ENCODE measurements around the gene S100A9. TPM values are rescaled to one million over a fixed set of nuclear protein-coding genes. Genes with fewer than 3 reads are reported as not detected.

The S100A9 gene
- total and polyA plus RNA-seq, 4 experiments from 2014 or later = 7.4 to 11.6 (median 7.8) TPM

DNA sequence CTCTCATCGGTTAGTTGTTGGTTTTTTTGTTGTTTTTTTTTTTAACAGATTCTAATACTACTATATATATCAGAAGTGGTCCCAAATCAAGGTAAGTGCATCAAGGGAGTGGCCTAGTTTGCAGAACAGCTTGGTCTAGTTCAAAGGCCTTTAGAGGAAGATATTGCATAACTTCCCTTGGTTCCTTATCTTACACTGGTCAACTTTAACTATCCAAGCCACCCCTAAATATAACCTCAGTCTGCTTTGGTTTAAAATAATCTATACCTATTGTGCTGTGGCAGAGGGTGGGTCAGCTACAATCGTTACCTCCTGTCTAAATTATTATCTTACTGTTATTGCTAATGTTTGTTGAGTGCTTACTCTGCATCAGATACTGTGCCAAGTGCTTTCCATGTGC lies 10.8 kb downstream of the S100A9 start:
- no peaks in the 10 kb centered on the region for H3K36me3 ChIP-seq (ENCODE audit: insufficient read depth, low read length)
- no peak overlapping the region for H3K4me3 Mint-ChIP-seq
- H3K36me3 Mint-ChIP-seq = no peaks in the 10 kb centered on the region
- H3K4me1 Mint-ChIP-seq = no peaks in the 10 kb centered on the region
- H3K27ac Mint-ChIP-seq = no peak overlapping the region
- no peak overlapping the region for H3K4me3 ChIP-seq (ENCODE audit: low read length in 2 of 2)
- no peaks in the 10 kb centered on the region for H3K9me3 Mint-ChIP-seq
- no peaks in the 10 kb centered on the region for H3K27me3 ChIP-seq (ENCODE audit: insufficient read depth, low read length)
- ChIA-PET CTCF (ENCODE audit: partially characterized antibody) (no interaction called here), POLR2A (ENCODE audit: partially characterized antibody) (no interaction called here)
- no peaks in the 10 kb centered on the region for H3K9me3 ChIP-seq (ENCODE audit: control insufficient read depth in 1 of 2, low read length in 2 of 2)
- intact Hi-C loops (cut with micrococcal nuclease) = no loop called here
- no peaks in the 10 kb centered on the region for H3K4me1 ChIP-seq (ENCODE audit: insufficient read depth, low read length)
- H3K27ac ChIP-seq (ENCODE audit: low read depth, low read length) = no peak overlapping the region
- DNase-seq = no peak
- peaks cover 7 to 11% of the 10 kb centered on the region in 2 donors for H3K27me3 Mint-ChIP-seq

DNA sequence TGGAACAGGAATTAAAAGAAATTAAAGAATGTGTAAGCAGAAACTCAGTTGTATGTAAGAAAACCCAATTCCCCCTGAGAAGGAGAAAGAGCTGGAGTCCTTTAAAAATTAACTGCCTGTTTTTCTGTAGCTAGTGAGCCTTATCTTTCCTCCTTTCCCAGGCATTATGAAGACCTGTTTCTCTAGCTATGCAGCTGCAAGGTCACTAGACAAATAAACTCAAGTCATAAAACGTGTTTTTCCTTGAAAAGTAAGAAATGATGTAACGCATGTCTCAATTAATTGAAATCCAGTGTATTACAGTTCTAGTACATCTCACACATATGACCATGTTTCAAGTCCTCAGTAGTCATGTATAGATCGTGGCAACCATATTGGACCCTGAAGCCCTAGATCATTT lies 12.5 kb downstream of the S100A9 start:
- DNase-seq = no peak
- peaks cover 7 to 8% of the 10 kb centered on the region in 2 donors for H3K27me3 Mint-ChIP-seq
- no peaks in the 10 kb centered on the region for H3K4me1 ChIP-seq (ENCODE audit: insufficient read depth, low read length)
- no peaks in the 10 kb centered on the region for H3K9me3 ChIP-seq (ENCODE audit: control insufficient read depth in 1 of 2, low read length in 2 of 2)
- intact Hi-C loops (cut with micrococcal nuclease) = no loop called here
- no peaks in the 10 kb centered on the region for H3K9me3 Mint-ChIP-seq
- ChIA-PET CTCF (ENCODE audit: partially characterized antibody) (interaction anchor here (0.9 kb wide), 1 partner anchor 17 kb away, joined by 5 read pairs; no protein-coding TSS in a partner anchor), POLR2A (ENCODE audit: partially characterized antibody) (no interaction called here)
- H3K4me3 ChIP-seq (ENCODE audit: low read length in 2 of 2) = no peak overlapping the region
- no peak overlapping the region for H3K4me3 Mint-ChIP-seq
- no peaks in the 10 kb centered on the region for H3K27me3 ChIP-seq (ENCODE audit: insufficient read depth, low read length)
- no peak overlapping the region for H3K27ac ChIP-seq (ENCODE audit: low read depth, low read length)
- H3K4me1 Mint-ChIP-seq = no peaks in the 10 kb centered on the region
- no peak overlapping the region for H3K27ac Mint-ChIP-seq
- H3K36me3 ChIP-seq (ENCODE audit: insufficient read depth, low read length) = no peaks in the 10 kb centered on the region
- no peaks in the 10 kb centered on the region for H3K36me3 Mint-ChIP-seq

DNA sequence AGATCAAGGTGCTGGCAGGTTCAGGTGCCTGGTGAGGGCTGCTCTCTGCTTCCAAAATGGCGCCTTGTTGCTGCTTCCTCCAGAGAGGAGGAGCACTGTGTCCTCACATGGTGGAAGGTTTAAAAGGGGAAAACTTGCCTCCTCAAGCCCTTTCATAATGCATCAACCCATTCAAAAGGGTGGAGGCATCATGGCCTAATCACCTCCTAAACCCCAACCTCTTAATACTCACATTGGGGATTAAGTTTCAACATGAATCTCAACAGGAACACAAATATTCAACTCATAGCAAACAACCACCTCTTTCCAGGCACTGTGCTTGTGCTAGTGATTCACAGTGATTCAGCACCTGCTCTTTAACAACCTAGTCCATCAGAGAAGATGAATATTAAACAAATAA lies 13.6 kb downstream of the S100A9 start:
- H3K4me1 ChIP-seq (ENCODE audit: insufficient read depth, low read length) = no peaks in the 10 kb centered on the region
- Mint-ChIP-seq H3K27ac (no peak overlapping the region), H3K9me3 (no peaks in the 10 kb centered on the region), H3K4me3 (no peak overlapping the region), H3K27me3 (peaks cover 4 to 8% of the 10 kb centered on the region in 2 donors), H3K36me3 (no peaks in the 10 kb centered on the region), H3K4me1 (no peaks in the 10 kb centered on the region)
- no peaks in the 10 kb centered on the region for H3K9me3 ChIP-seq (ENCODE audit: control insufficient read depth in 1 of 2, low read length in 2 of 2)
- no peak overlapping the region for H3K4me3 ChIP-seq (ENCODE audit: low read length in 2 of 2)
- POLR2A ChIA-PET (ENCODE audit: partially characterized antibody) = no interaction called here
- no peaks in the 10 kb centered on the region for H3K27me3 ChIP-seq (ENCODE audit: insufficient read depth, low read length)
- intact Hi-C loops (cut with micrococcal nuclease) = no loop called here
- CTCF ChIA-PET (ENCODE audit: partially characterized antibody) = no interaction called here
- H3K36me3 ChIP-seq (ENCODE audit: insufficient read depth, low read length) = no peaks in the 10 kb centered on the region
- H3K27ac ChIP-seq (ENCODE audit: low read depth, low read length) = no peak overlapping the region
- no peak for DNase-seq

DNA sequence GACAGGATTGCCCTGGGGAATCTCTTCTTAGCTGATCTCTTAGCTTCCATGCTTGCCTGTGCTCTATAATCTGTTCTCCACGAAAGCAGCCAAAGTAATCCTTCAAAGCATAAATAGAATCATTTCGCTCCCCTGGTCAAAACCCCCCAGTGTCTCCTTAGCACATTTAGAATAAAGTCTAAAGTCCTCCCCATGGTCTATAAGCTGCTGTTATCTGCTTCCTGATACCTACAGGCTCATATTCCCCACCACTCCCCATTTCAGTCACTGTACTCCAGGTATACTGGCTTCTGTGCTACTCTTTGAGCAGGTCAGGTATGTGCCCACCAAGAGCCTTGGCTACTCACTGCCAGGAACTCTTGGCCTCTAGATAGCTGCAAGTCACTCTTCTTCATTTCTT lies 14.9 kb downstream of the S100A9 start:
- no peaks in the 10 kb centered on the region for H3K4me1 ChIP-seq (ENCODE audit: insufficient read depth, low read length)
- intact Hi-C loops (cut with micrococcal nuclease) = no loop called here
- Mint-ChIP-seq H3K27me3 (peaks cover 8 to 16% of the 10 kb centered on the region in 2 donors), H3K4me3 (no peak overlapping the region), H3K9me3 (no peaks in the 10 kb centered on the region), H3K27ac (no peak overlapping the region), H3K4me1 (no peaks in the 10 kb centered on the region), H3K36me3 (no peaks in the 10 kb centered on the region)
- no peak overlapping the region for H3K27ac ChIP-seq (ENCODE audit: low read depth, low read length)
- no peak overlapping the region for H3K4me3 ChIP-seq (ENCODE audit: low read length in 2 of 2)
- ChIA-PET CTCF (ENCODE audit: partially characterized antibody) (no interaction called here), POLR2A (ENCODE audit: partially characterized antibody) (no interaction called here)
- H3K27me3 ChIP-seq (ENCODE audit: insufficient read depth, low read length) = no peaks in the 10 kb centered on the region
- DNase-seq = no peak
- H3K36me3 ChIP-seq (ENCODE audit: insufficient read depth, low read length) = no peaks in the 10 kb centered on the region
- no peaks in the 10 kb centered on the region for H3K9me3 ChIP-seq (ENCODE audit: control insufficient read depth in 1 of 2, low read length in 2 of 2)

DNA sequence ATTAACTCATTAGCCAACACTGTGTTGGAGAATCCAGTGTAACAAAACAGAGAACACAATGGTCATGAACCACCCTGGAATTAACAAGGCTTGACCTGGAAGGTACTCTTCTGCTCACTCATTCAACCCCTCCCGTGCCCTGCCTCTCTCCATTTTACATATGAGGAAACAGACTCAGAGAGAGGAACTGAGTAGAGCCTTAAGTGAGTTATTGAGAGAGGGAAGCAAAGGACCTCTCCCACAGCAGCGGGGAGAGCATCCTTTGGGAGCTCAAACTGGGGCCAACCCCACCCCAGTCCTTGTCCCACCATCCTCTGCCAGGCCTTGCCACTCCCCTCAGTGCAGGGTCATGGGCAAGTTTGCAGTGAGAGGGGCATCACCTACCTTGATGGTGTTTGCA lies 16.4 kb downstream of the S100A9 start:
- H3K9me3 Mint-ChIP-seq = no peaks in the 10 kb centered on the region
- intact Hi-C loops (cut with micrococcal nuclease) = no loop called here
- H3K27ac ChIP-seq (ENCODE audit: low read depth, low read length) = no peak overlapping the region
- ChIA-PET CTCF (ENCODE audit: partially characterized antibody) (no interaction called here), POLR2A (ENCODE audit: partially characterized antibody) (no interaction called here)
- no peak overlapping the region for H3K27ac Mint-ChIP-seq
- no peaks in the 10 kb centered on the region for H3K36me3 Mint-ChIP-seq
- peaks cover 14 to 21% of the 10 kb centered on the region in 2 donors for H3K27me3 Mint-ChIP-seq
- no peaks in the 10 kb centered on the region for H3K4me1 ChIP-seq (ENCODE audit: insufficient read depth, low read length)
- DNase-seq = no peak
- H3K4me3 Mint-ChIP-seq = no peak overlapping the region
- H3K4me1 Mint-ChIP-seq = no peaks in the 10 kb centered on the region
- H3K9me3 ChIP-seq (ENCODE audit: control insufficient read depth in 1 of 2, low read length in 2 of 2) = no peaks in the 10 kb centered on the region
- H3K4me3 ChIP-seq (ENCODE audit: low read length in 2 of 2) = no peak overlapping the region
- H3K27me3 ChIP-seq (ENCODE audit: insufficient read depth, low read length) = no peaks in the 10 kb centered on the region
- H3K36me3 ChIP-seq (ENCODE audit: insufficient read depth, low read length) = no peaks in the 10 kb centered on the region

DNA sequence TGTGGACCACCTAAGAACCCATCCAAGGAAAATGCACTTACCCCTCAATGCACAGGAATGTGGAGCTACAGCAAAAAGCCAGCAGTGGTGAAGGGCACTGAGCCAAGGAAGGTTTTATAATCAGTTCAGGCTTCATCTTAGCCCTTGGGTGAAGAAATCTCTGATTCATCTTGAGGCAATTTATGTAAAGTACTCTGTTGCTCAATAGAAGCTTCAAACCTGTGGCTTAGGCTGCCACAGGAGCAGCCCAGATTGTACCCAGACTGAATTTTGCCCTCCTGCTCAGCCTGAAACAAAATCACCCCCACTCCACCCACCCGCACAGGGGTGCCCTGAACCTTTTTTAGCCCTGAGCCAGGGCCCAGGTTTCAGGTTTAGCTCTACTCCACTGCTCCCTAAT lies 17.9 kb downstream of the S100A9 start, which contains the start of gene S100A12:
TSS of gene S100A12 (minus strand) at position 111 of the 400 bp plus-strand sequence. CDS start 1,029 bp downstream, outside the sequence.
- no peaks in the 10 kb centered on the region for H3K9me3 ChIP-seq (ENCODE audit: control insufficient read depth in 1 of 2, low read length in 2 of 2)
- Mint-ChIP-seq H3K27ac (no peak within 1 kb of the TSS), H3K4me3 (no peak within 1 kb of the TSS), H3K36me3 (no peaks in the 10 kb centered on the region), H3K4me1 (no peaks in the 10 kb centered on the region), H3K9me3 (peaks cover 0 to 5% (median 0%) of the 10 kb centered on the region in 8 donors), H3K27me3 (peaks cover 16 to 21% of the 10 kb centered on the region in 2 donors)
- no peak for DNase-seq
- no peak within 1 kb of the TSS for H3K4me3 ChIP-seq (ENCODE audit: low read length in 2 of 2)
- ChIA-PET POLR2A (ENCODE audit: partially characterized antibody) (no interaction called here), CTCF (ENCODE audit: partially characterized antibody) (interaction anchor here (1.0 kb wide), 1 partner anchor 22 kb away, joined by 3 read pairs; no protein-coding TSS in a partner anchor)
- H3K36me3 ChIP-seq (ENCODE audit: insufficient read depth, low read length) = no peaks in the 10 kb centered on the region
- no peak within 1 kb of the TSS for H3K27ac ChIP-seq (ENCODE audit: low read depth, low read length)
- H3K27me3 ChIP-seq (ENCODE audit: insufficient read depth, low read length) = no peaks in the 10 kb centered on the region
- no peaks in the 10 kb centered on the region for H3K4me1 ChIP-seq (ENCODE audit: insufficient read depth, low read length)
- intact Hi-C loops (cut with micrococcal nuclease) = no loop called here

DNA sequence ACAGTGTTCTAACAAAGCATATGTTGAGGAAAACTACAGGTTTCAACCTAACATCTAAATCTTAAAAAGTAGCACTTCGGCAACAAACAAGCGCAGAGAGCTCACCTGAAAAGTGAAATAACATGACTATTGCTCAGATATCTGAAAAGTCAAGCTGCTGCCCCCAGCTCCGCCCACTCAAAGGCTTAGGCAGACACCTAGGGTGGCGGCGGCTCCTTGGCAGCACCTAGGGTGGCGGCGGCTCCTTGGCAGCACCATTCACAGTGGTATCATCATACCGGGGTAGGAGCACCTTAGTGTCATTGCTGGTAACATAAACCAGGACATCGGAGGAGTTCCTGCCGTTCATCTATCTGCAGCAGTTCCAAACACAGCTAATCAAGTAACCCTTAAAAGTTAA lies 21.9 kb downstream of the S100A9 start:
- DNase-seq = no peak
- CTCF ChIA-PET (ENCODE audit: partially characterized antibody) = no interaction called here
- intact Hi-C loops (cut with micrococcal nuclease) = no loop called here

DNA sequence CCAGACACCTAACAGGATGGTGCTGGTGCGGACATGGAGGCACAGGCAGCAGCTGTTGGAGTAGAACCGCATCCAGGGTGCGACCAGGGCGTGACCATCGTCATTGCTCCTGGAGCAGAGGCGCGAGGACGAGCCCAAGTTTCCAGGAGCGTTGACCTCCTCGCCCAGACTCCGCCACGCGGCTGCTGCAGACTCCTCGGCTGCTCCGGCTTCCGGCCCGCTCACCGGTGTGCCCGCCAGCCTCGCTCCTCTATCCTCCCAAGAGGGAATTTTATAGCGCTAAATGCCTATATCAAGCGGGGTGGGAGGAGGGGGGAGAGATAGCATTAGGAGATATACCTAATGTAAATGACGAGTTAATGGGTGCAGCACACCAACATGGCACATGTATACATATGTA lies 23.1 kb downstream of the S100A9 start:
- Histone ChIP-seq H3K36me3 (ENCODE audit: insufficient read depth, low read length) (no peaks in the 10 kb centered on the region), H3K4me1 (ENCODE audit: insufficient read depth, low read length) (no peaks in the 10 kb centered on the region), H3K9me3 (ENCODE audit: control insufficient read depth in 1 of 2, low read length in 2 of 2) (peaks cover 0 to 3% of the 10 kb centered on the region in 2 donors), H3K4me3 (ENCODE audit: low read length in 2 of 2) (no peak overlapping the region), H3K27me3 (ENCODE audit: insufficient read depth, low read length) (no peaks in the 10 kb centered on the region), H3K27ac (ENCODE audit: low read depth, low read length) (no peak overlapping the region)
- Mint-ChIP-seq H3K36me3 (peaks cover 0 to 5% of the 10 kb centered on the region in 2 donors), H3K4me3 (no peak overlapping the region), H3K9me3 (peaks cover 0 to 26% (median 15%) of the 10 kb centered on the region in 8 donors), H3K27me3 (peaks cover 20 to 33% of the 10 kb centered on the region in 2 donors), H3K4me1 (no peaks in the 10 kb centered on the region), H3K27ac (no peak overlapping the region)
- CTCF ChIA-PET (ENCODE audit: partially characterized antibody) = no interaction called here
- POLR2A ChIA-PET (ENCODE audit: partially characterized antibody) = no interaction called here
- intact Hi-C loops (cut with micrococcal nuclease) = no loop called here
- no peak for DNase-seq

More for the DNA sequence above, 21.9 kb downstream of the S100A9 start:
- Mint-ChIP-seq H3K27ac (no peak overlapping the region), H3K36me3 (peaks cover 0 to 5% of the 10 kb centered on the region in 2 donors), H3K27me3 (peaks cover 21 to 31% of the 10 kb centered on the region in 2 donors), H3K4me3 (no peak overlapping the region), H3K4me1 (no peaks in the 10 kb centered on the region), H3K9me3 (peaks cover 0 to 26% (median 15%) of the 10 kb centered on the region in 8 donors)
- Histone ChIP-seq H3K4me3 (ENCODE audit: low read length in 2 of 2) (no peak overlapping the region), H3K27me3 (ENCODE audit: insufficient read depth, low read length) (no peaks in the 10 kb centered on the region), H3K27ac (ENCODE audit: low read depth, low read length) (no peak overlapping the region), H3K4me1 (ENCODE audit: insufficient read depth, low read length) (no peaks in the 10 kb centered on the region), H3K36me3 (ENCODE audit: insufficient read depth, low read length) (no peaks in the 10 kb centered on the region), H3K9me3 (ENCODE audit: control insufficient read depth in 1 of 2, low read length in 2 of 2) (peaks cover 0 to 3% of the 10 kb centered on the region in 2 donors)
- POLR2A ChIA-PET (ENCODE audit: partially characterized antibody) = no interaction called here

All from CD4-positive, alpha-beta memory T cell (primary cell).